HEK293 (cell line): ENCODE data around the gene WDCP.
A peak's percentile ranks its signal among the peaks of the same experiment; 100 is the strongest.

Source experiments
- ELK4 ChIP-seq: IDR thresholded peaks from 2 replicates; pipeline ENCODE4 v1.6.1; 2011; ENCODE audit warnings: mild to moderate bottlenecking, low read depth, low read length, borderline replicate concordance
- KLF7 ChIP-seq: fragments of 450-650 bp; formaldehyde crosslinking; IDR thresholded peaks from 2 replicates; pipeline ENCODE4 v1.5.1; 2016; ENCODE audit warnings: missing biosample characterization, missing genetic modification characterization, borderline replicate concordance
- OSR2 ChIP-seq: fragments of 450-650 bp; formaldehyde crosslinking; IDR thresholded peaks from 2 replicates; pipeline ENCODE4 v1.5.1; 2016; ENCODE audit warnings: missing biosample characterization, missing genetic modification characterization
- REST ChIP-seq: fragments of 450-650 bp; formaldehyde crosslinking; IDR thresholded peaks from 2 replicates; pipeline ENCODE4 v1.5.1; 2016; ENCODE audit warnings: missing biosample characterization, missing genetic modification characterization
- SETDB1 ChIP-seq: IDR thresholded peaks from one replicate; pipeline ENCODE4 v1.6.1; 2017; ENCODE audit warnings: mild to moderate bottlenecking, low read length, moderate library complexity, mixed read lengths; ENCODE audit not compliant: insufficient read length
- TRIM28 ChIP-seq: IDR thresholded peaks from 2 replicates; pipeline ENCODE4 v1.6.1; 2011; ENCODE audit warnings: low read length, control low read depth, borderline replicate concordance
- ZBTB48 ChIP-seq: fragments of 450-650 bp; formaldehyde crosslinking; IDR thresholded peaks from 2 replicates; pipeline ENCODE4 v1.5.1; 2016; ENCODE audit warnings: missing biosample characterization, missing genetic modification characterization
- ZNF121 ChIP-seq: fragments of 450-650 bp; formaldehyde crosslinking; IDR thresholded peaks from 2 replicates; pipeline ENCODE4 v1.5.1; 2016; ENCODE audit warnings: missing biosample characterization, missing genetic modification characterization
- ZNF133 ChIP-seq: fragments of 450-650 bp; formaldehyde crosslinking; IDR thresholded peaks from 2 replicates; pipeline ENCODE4 v1.5.1; 2016; ENCODE audit warnings: missing biosample characterization, missing genetic modification characterization
- ZNF138 ChIP-seq: fragments of 450-650 bp; formaldehyde crosslinking; IDR thresholded peaks from 2 replicates; pipeline ENCODE4 v1.5.1; 2016; ENCODE audit warnings: missing biosample characterization, missing genetic modification characterization, borderline replicate concordance
- ZNF140 ChIP-seq: fragments of 450-650 bp; formaldehyde crosslinking; IDR thresholded peaks from 2 replicates; pipeline ENCODE4 v1.5.1; 2016; ENCODE audit warnings: missing biosample characterization, missing genetic modification characterization
- ZNF146 ChIP-seq: fragments of 450-650 bp; formaldehyde crosslinking; IDR thresholded peaks from 2 replicates; pipeline ENCODE4 v1.5.1; 2016; ENCODE audit warnings: missing biosample characterization, missing genetic modification characterization
- ZNF169 ChIP-seq: fragments of 450-650 bp; formaldehyde crosslinking; IDR thresholded peaks from 2 replicates; pipeline ENCODE4 v1.5.1; 2016; ENCODE audit warnings: missing biosample characterization, missing genetic modification characterization
- ZNF202 ChIP-seq: fragments of 450-650 bp; formaldehyde crosslinking; IDR thresholded peaks from 2 replicates; pipeline ENCODE4 v1.5.1; 2016; ENCODE audit warnings: missing biosample characterization, missing genetic modification characterization, borderline replicate concordance
- ZNF311 ChIP-seq: fragments of 450-650 bp; formaldehyde crosslinking; IDR thresholded peaks from 2 replicates; pipeline ENCODE4 v1.5.1; 2017; ENCODE audit warnings: missing biosample characterization, missing genetic modification characterization, borderline replicate concordance
- ZNF335 ChIP-seq: fragments of 450-650 bp; formaldehyde crosslinking; conservative IDR thresholded peaks from 2 replicates; pipeline ENCODE4 v1.5.1; 2016; ENCODE audit warnings: missing biosample characterization, missing genetic modification characterization
- ZNF341 ChIP-seq: fragments of 450-650 bp; formaldehyde crosslinking; IDR thresholded peaks from 2 replicates; pipeline ENCODE4; 2016; ENCODE audit warnings: low read depth, missing biosample characterization, missing genetic modification characterization
- ZNF37A ChIP-seq: fragments of 450-650 bp; IDR thresholded peaks from 2 replicates; pipeline ENCODE4 v1.5.1; 2018; ENCODE audit warnings: missing biosample characterization, missing genetic modification characterization
- ZNF433 ChIP-seq: fragments of 450-650 bp; formaldehyde crosslinking; IDR thresholded peaks from 2 replicates; pipeline ENCODE4 v1.5.1; 2016; ENCODE audit warnings: missing biosample characterization, missing genetic modification characterization, low read depth
- ZNF48 ChIP-seq: fragments of 450-650 bp; formaldehyde crosslinking; IDR thresholded peaks from 2 replicates; pipeline ENCODE4 v1.5.1; 2016; ENCODE audit warnings: missing biosample characterization, missing genetic modification characterization
- ZNF514 ChIP-seq: fragments of 450-650 bp; formaldehyde crosslinking; IDR thresholded peaks from 2 replicates; pipeline ENCODE4 v1.5.1; 2016; ENCODE audit warnings: missing biosample characterization, missing genetic modification characterization
- ZNF555 ChIP-seq: fragments of 450-650 bp; formaldehyde crosslinking; conservative IDR thresholded peaks from 2 replicates; pipeline ENCODE4 v1.5.1; 2017; ENCODE audit warnings: missing biosample characterization, mild to moderate bottlenecking, missing genetic modification characterization, inconsistent platforms
- ZNF560 ChIP-seq: fragments of 450-650 bp; formaldehyde crosslinking; IDR thresholded peaks from 2 replicates; pipeline ENCODE4 v1.5.1; 2017; ENCODE audit warnings: missing biosample characterization, missing genetic modification characterization, borderline replicate concordance
- ZNF596 ChIP-seq: fragments of 450-650 bp; IDR thresholded peaks from 2 replicates; pipeline ENCODE4 v1.5.0; 2018; ENCODE audit warnings: missing biosample characterization, mild to moderate bottlenecking, missing genetic modification characterization, moderate library complexity
- ZNF629 ChIP-seq: fragments of 450-650 bp; formaldehyde crosslinking; IDR thresholded peaks from 2 replicates; pipeline ENCODE4 v1.5.1; 2017; ENCODE audit warnings: missing biosample characterization, missing genetic modification characterization
- ZNF837 ChIP-seq: fragments of 450-650 bp; formaldehyde crosslinking; IDR thresholded peaks from 2 replicates; pipeline ENCODE4 v1.5.1; 2016; ENCODE audit warnings: missing biosample characterization, missing genetic modification characterization
- ZNF843 ChIP-seq: fragments of 450-650 bp; formaldehyde crosslinking; IDR thresholded peaks from 2 replicates; pipeline ENCODE4 v1.5.1; 2016; ENCODE audit warnings: missing biosample characterization, missing genetic modification characterization
- TF ChIP-seq, protein P1 (sequence below): fragments of 450-650 bp; formaldehyde crosslinking; IDR thresholded peaks from 2 replicates; pipeline ENCODE4 v1.5.1; 2016; ENCODE audit warnings: missing biosample characterization, missing genetic modification characterization
- TF ChIP-seq, protein P2 (sequence below): fragments of 450-650 bp; formaldehyde crosslinking; IDR thresholded peaks from 2 replicates; pipeline ENCODE4 v1.5.1; 2016; ENCODE audit warnings: missing biosample characterization, missing genetic modification characterization

The WDCP gene

DNA sequence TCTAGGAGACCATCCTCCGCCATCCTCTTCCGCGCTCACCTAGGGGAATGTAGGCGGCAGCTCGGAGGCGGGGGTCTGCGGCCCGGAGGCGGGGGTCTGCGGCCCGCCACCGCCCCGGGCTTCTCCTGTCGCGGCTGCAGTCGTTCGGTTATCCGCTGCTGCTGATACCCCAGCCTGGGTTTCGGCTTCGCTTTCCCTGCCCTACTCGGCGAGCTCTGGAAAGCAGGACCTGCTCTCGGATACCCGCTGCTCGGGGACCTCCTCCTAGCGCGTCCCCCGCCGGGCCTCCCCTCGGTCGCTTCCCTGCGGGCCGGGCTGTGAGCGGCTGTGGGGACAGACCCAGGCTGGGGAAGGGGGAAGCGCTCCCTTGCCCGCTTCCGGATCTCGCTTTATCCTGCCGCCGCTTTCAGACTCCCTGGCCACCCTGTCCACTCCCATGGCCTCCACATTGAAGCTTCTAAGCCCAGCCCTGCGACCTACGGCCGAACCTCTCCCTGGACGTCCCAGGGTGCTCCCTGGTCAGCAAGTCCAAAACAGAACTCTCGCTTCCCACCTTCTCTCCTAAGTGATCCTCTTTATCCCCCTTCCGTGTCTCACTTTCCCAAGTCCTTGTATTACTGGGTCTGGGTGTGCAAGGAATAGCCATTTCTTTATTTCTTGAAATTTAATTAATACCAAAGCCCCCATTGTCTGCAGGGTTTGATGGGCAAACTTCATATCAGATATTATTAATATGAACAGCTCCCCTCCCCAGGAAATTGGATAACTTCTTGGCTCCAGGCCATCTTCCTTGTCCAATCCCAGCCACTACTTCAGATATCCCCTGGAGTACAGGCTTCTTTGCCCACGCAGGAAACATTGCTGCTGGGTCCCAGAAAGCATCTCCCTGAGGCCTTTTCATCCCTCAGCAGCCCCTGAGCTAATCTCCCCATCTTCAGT is 3.1 kb upstream of the WDCP start (continued):
- no peak for TF ChIP-seq ZNF341
- TF ChIP-seq ZNF555 (tag by site-specific recombination): no peak
- no peak for TF ChIP-seq ZNF202
- TF ChIP-seq TRIM28: no peak
- TF ChIP-seq ZNF140 (tag by site-specific recombination): no peak
- no peak for TF ChIP-seq KLF7 (tag by site-specific recombination)
- TF ChIP-seq ZNF48 (tag by site-specific recombination): no peak
- TF ChIP-seq ZNF133 (tag by site-specific recombination): no peak
- TF ChIP-seq ZNF146 (tag by site-specific recombination): no peak
- no peak for TF ChIP-seq ELK4
- no peak for TF ChIP-seq SETDB1
- no peak for TF ChIP-seq ZNF560
- TF ChIP-seq, protein P1, sequence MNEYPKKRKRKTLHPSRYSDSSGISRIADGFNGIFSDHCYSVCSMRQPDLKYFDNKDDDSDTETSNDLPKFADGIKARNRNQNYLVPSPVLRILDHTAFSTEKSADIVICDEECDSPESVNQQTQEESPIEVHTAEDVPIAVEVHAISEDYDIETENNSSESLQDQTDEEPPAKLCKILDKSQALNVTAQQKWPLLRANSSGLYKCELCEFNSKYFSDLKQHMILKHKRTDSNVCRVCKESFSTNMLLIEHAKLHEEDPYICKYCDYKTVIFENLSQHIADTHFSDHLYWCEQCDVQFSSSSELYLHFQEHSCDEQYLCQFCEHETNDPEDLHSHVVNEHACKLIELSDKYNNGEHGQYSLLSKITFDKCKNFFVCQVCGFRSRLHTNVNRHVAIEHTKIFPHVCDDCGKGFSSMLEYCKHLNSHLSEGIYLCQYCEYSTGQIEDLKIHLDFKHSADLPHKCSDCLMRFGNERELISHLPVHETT: no peak
- TF ChIP-seq ZNF335: peak; percentile 67
- no peak for TF ChIP-seq ZNF37A (tag by site-specific recombination)
- no peak for TF ChIP-seq ZNF514 (tag by site-specific recombination)
- no peak for TF ChIP-seq ZNF596 (tag by site-specific recombination)
- TF ChIP-seq ZNF311 (tag by site-specific recombination): no peak
- TF ChIP-seq ZNF169 (tag by site-specific recombination): no peak
- TF ChIP-seq, protein P2, sequence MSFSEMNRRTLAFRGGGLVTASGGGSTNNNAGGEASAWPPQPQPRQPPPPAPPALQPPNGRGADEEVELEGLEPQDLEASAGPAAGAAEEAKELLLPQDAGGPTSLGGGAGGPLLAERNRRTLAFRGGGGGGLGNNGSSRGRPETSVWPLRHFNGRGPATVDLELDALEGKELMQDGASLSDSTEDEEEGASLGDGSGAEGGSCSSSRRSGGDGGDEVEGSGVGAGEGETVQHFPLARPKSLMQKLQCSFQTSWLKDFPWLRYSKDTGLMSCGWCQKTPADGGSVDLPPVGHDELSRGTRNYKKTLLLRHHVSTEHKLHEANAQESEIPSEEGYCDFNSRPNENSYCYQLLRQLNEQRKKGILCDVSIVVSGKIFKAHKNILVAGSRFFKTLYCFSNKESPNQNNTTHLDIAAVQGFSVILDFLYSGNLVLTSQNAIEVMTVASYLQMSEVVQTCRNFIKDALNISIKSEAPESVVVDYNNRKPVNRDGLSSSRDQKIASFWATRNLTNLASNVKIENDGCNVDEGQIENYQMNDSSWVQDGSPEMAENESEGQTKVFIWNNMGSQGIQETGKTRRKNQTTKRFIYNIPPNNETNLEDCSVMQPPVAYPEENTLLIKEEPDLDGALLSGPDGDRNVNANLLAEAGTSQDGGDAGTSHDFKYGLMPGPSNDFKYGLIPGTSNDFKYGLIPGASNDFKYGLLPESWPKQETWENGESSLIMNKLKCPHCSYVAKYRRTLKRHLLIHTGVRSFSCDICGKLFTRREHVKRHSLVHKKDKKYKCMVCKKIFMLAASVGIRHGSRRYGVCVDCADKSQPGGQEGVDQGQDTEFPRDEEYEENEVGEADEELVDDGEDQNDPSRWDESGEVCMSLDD (tag by site-specific recombination): no peak
- no peak for TF ChIP-seq ZNF843 (tag by site-specific recombination)
- TF ChIP-seq ZNF837 (tag by site-specific recombination): no peak
- peak; percentile 52; the same call in 1 of the 2 replicates for TF ChIP-seq ZBTB48 (tag by site-specific recombination)
- TF ChIP-seq OSR2: no peak
- TF ChIP-seq REST (tag by site-specific recombination): no peak
- no peak for TF ChIP-seq ZNF121
- TF ChIP-seq ZNF629 (tag by site-specific recombination): no peak
- no peak for TF ChIP-seq ZNF138 (tag by site-specific recombination)
- no peak for TF ChIP-seq ZNF433 (tag by site-specific recombination)
